Activated naive CD4-positive, alpha-beta T cell treated with Interleukin-2 at 50 U/mL for 16 hours (primary cell): ENCODE results near the gene SH3GLB2.
A peak's percentile ranks its signal among the peaks of the same experiment; 100 is the strongest.

Experiments used
- DNase-seq: peaks from one replicate; pipeline ENCODE4 v3.0.0-alpha.2; 2020

Gene SH3GLB2

GRCh38 chr9:129028192-129028966 is at the start of gene SH3GLB2:
Gene SH3GLB2 (minus strand): TSS chr9:129028331. CDS start chr9:129028154, 177 bp downstream.
- DNase-seq = peak; percentile 90

- DNase-seq = no peak
Measured at GRCh38 chr9:129077236-129077635, 49.1 kb upstream of the SH3GLB2 start.

- DNase-seq = no peak
Measured at GRCh38 chr9:129076640-129077037, 48.5 kb upstream of the SH3GLB2 start.

- no peak for DNase-seq
Measured at GRCh38 chr9:129075996-129076639, 48.0 kb upstream of the SH3GLB2 start.

GRCh38 chr9:129074106-129074505 is 46.0 kb upstream of the SH3GLB2 start:
- no peak for DNase-seq

GRCh38 chr9:129073404-129073803 is 45.3 kb upstream of the SH3GLB2 start:
- DNase-seq = no peak

GRCh38 chr9:129072171-129072570 is 44.0 kb upstream of the SH3GLB2 start:
- DNase-seq = no peak

- DNase-seq = peak; percentile 13
Measured at GRCh38 chr9:129071526-129072126, 43.5 kb upstream of the SH3GLB2 start.

GRCh38 chr9:129070696-129071525 is 42.8 kb upstream of the SH3GLB2 start:
- DNase-seq = no peak

- no peak for DNase-seq
Measured at GRCh38 chr9:129069862-129070641, 41.9 kb upstream of the SH3GLB2 start.

GRCh38 chr9:129068990-129069861 is 41.1 kb upstream of the SH3GLB2 start:
- DNase-seq = peak; percentile 45

GRCh38 chr9:129068110-129068509 is 40.0 kb upstream of the SH3GLB2 start:
- DNase-seq = no peak

GRCh38 chr9:129064499-129064908 is 36.4 kb upstream of the SH3GLB2 start:
- DNase-seq = no peak

GRCh38 chr9:129063061-129063460 is 34.9 kb upstream of the SH3GLB2 start:
- no peak for DNase-seq

- no peak for DNase-seq
Measured at GRCh38 chr9:129060991-129061390, 32.9 kb upstream of the SH3GLB2 start.

- no peak for DNase-seq
Measured at GRCh38 chr9:129059796-129060785, 32.0 kb upstream of the SH3GLB2 start.

- no peak for DNase-seq
Measured at GRCh38 chr9:129058965-129059795, 31.0 kb upstream of the SH3GLB2 start.

GRCh38 chr9:129054163-129054851 is 26.2 kb upstream of the SH3GLB2 start:
- no peak for DNase-seq
